ENCODE results near the gene CAP1.

Gene CAP1

DNA sequence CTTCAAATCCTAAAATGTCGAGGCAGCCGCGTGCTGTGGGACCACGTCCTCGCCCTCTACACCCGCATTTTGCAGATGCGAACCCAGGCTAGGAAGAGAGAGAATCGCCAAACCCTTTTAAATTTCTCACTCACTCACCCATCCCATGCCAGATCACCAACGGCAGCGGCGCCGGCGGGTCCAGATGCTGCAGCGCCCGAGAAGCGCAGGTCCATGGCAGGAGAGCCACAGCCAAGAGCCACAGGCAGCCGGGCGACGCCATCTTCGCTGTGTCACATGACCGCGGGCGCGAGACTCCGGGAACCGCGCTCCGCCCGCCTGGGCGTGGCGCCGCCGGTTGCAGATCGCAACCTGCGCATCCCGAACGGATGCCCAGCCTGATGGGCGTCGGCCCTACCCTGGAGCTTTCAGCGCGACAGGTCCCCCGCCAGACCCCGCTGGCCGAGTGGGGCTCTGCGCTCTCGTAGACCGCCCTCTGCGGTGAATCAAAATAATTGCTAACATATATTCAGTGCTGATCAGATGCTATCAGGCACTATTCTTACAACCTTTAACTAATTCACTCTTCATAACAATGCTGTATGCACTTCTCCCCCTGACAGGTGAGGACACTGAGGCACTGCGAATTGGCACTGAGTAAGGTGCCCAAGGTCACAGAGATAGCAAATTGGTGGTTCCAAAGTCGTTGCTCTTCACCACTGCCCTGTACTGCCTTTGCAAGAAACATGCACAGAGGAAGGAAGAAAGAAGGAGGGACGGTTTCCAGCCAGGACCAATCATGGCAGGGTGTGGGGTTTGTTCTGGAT, 56.7 kb downstream of the CAP1 start, which contains the start of gene PPT1:
Gene PPT1 (minus strand): TSS at position 276 of the 806 bp plus-strand sequence. CDS start 14 bp downstream, at position 262.
- DNase-seq (ENCODE audit: low read depth), result no peak

DNA sequence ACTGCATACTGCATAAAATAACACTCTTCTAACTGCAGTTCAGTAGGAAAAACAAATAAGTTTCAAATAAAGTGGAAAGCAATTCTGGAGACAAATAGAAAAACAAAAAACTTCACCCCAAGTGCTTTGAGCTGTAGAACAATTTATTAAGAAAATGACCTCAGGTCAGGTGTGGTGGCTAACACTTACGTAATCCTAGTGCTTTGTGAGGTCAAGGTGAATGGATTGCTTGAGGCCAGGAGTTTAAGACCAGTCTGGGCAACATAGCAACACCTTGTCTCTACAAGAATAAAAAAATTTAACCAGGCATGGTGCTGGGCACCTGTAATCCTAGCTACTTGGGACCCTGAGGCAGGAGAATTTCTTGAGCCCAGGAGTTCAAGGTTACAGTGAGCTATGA, 61.5 kb downstream of the CAP1 start:
- DNase-seq (ENCODE audit: low read depth), result no peak

DNA sequence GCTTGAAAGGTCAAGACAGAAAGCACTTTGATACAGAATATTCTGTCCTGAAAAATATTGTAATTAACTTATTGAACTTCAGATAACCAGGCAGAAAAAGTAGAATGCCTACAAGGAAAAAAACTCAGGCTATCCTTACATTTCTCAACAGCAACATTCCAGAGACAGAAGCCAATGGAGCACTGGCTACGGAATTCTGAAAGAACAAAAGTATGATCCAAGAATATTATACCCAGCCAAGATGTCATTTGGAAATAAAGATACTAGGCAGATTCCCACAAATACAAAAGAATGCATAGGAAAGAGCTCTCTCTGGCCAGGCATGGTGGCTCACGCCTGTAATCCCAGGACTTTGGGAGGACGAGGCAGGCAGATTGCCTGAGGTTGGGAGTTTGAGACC, 62.4 kb downstream of the CAP1 start:
- DNase-seq (ENCODE audit: low read depth), result no peak

DNA sequence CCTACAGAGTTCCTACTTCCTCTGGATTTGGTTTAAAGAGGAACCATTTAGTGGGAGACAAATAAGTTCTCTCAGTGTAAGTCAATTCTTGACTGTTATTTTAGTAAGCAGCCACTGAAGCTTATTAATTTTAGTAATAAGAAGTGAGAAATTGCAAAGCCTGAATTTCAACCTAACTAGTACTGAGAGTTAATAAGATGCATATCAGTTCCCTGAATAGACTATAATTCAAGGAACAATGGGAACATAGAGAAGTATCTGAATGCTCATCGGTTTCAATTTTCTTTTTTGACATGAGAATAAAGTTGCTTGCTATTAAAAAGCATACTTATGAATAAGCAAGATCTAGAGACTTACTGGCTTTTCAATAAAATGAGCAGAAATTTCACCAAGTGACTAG, 64.5 kb downstream of the CAP1 start:
- DNase-seq (ENCODE audit: low read depth), result no peak

DNA sequence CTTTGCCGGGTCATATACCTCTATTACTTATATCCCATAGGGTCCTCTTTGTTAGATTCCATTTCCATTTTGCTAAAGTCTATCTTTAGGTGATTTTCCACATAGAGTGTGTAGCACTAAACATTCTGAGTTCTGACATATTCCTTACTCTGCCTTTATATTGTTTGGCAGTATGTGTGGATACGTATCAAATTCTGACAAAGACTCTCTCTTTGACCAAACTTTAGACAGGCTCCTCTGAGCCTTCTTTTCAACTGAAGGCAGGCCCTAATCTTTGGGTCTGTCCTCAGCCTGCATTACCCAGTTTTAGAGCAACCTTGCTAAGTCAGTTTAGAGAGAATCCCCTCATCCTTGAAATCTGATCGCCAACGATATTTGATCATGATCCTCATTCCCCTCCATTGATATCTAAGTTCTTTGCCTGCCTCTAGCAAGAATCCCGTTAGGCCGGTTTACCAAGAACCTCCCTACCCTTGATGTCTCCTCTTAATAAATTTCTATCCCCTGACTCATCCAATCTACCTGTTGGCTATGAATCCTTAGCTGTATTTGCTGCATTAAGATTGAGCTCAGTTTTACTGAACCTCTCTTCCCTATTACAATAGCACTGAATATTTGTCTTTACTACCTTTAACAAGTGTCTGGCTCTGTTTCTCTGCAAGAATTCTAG, 66.9 kb downstream of the CAP1 start:
- no peak for DNase-seq (ENCODE audit: low read depth)

DNA sequence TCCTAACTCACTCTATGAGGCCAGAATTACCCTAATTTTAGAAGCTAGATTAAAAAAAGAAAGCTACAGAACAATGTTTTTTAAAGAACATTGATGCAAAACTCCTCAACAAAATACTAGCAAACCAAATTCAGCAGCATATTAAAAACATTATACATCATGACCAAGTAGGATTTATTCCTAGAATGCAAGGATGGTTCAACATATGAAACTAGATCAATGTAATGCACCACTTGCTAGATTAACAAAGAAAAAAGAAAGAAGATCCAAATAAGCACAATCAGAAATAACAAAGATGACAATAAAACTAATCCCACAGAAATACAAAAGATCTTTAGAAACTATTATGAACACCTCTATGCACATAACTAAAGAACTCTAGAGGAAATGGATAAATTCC, 69.9 kb downstream of the CAP1 start:
- DNase-seq (ENCODE audit: low read depth), result no peak

DNA sequence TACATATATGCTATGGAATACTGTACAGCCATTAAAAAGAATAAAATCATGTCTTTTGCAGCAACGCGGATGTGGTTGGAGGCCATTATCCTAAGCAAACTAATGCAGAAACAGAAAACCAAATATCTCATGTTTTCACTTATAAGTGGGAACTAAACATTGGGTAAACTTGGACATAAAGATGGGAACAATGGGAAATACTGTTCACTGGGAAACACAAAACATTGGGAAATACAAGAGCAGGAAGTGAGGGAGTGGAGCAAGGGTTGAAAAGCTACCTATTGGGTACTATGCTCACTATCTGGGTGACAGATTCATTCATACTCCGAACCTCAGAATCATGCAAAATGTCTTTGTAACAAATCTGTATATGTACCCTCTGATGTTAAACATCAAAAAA, 73.9 kb downstream of the CAP1 start:
- DNase-seq (ENCODE audit: low read depth), result no peak

DNA sequence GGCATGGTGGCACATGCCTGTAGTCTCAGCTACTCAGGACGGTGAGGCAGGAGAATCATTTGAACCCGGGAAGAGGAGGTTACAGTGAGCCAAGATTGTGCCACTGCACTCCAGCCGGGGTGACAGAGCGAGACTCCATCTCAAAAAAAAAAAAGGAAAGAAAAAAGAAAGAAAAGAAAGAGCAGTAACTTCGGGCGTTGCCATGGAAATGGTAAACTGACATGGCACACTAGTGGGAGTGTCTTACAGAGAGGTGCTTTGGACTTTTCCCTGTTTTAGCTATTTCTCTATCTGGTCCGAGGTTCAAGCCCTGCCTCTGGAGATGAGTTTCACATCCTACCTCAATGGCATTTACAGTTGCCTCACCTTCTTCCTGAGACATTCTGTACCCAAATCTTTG, 79.6 kb downstream of the CAP1 start:
- no peak for DNase-seq (ENCODE audit: low read depth)

Measured in non-pigmented ciliary epithelial cell (primary cell).